Astrocyte of the spinal cord (primary cell): ENCODE data around the gene SNED1.

Experiments
- DNase-seq: peaks from one replicate; pipeline ENCODE4 v3.0.0; 2011; ENCODE audit warnings: low read depth, low spot score
- H3K4me3 ChIP-seq: 2 replicates; pipeline ENCODE4 v1.5.1; 2011; ENCODE audit warnings: low read depth, mild to moderate bottlenecking, low read length, moderate library complexity
- CTCF ChIP-seq: IDR thresholded peaks from 2 replicates; pipeline ENCODE4 v1.5.1; 2012; ENCODE audit warnings: low read depth, mild to moderate bottlenecking, low read length, inconsistent platforms
- in situ Hi-C: cut with HindIII; loops from 2 replicates; pipeline ENCODE4 v1.10.0; 2017; ENCODE audit warnings: low sequenced_read_pairs

Gene SNED1

DNA sequence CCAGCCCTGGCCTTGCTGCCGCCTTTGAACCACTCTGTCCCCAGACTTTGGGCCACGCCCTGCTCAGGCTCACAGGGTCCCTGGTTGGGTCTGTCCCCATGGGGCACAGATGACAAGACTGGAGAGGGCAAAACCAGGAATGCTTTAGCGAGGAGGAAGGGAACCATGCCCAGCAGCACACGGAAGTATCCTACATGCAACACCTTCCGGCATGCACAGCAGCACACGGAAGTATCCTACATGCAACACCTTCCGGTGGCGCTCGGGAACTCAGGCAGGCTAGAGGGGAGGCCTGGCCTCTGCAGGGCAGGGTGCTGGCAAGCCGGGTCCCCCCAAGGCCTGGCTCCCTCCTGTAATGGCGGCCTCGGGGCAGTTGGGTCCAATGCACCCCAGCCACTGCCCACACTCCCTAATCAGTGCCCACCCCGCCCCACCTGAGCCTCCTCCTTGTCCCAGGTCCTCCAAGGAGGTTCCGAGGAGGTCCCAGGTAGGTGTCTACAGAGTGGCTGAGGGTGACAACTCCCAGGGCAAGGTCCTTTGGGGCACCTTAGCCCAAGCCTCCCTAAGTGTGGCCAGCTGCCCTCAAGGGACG is 33.6 kb upstream of the SNED1 start:
- DNase-seq = no peak
- TF ChIP-seq CTCF = no peak
- in situ Hi-C loops = no loop called here
- no peak overlapping the region for H3K4me3 ChIP-seq

GRCh38 chr2:240965296-240965904 is 33.0 kb upstream of the SNED1 start:
- no peak overlapping the region for H3K4me3 ChIP-seq
- TF ChIP-seq CTCF = no peak
- DNase-seq = no peak
- in situ Hi-C loops = no loop called here

- no peak for TF ChIP-seq CTCF
- no peak for DNase-seq
- in situ Hi-C loops = no loop called here
- H3K4me3 ChIP-seq = no peak overlapping the region
Measured at GRCh38 chr2:240965905-240966456, 32.4 kb upstream of the SNED1 start.

DNA sequence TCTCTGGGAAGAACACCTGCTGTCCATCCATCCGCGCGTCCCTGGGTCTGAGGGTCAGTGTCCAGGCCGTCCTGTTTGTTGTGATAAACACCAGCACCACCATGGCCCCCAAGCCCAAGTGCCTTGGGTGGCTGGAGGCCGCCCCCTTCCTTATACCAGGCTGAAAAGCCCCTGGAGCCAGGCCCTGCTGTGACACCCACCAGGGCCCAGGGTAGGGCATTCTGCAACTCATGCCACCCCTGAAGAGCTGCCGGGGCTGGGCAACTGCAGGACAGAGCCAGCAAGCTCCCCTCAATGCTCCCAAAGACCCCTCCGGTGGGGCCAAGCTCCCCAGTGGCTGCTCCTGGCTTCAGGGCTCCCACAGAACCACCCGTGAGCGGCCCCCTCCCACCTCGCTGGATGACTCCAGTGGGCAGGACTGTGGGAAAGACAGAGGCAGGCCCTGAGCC is 31.9 kb upstream of the SNED1 start:
- DNase-seq = no peak
- in situ Hi-C loops = no loop called here
- no peak for TF ChIP-seq CTCF
- no peak overlapping the region for H3K4me3 ChIP-seq

DNA sequence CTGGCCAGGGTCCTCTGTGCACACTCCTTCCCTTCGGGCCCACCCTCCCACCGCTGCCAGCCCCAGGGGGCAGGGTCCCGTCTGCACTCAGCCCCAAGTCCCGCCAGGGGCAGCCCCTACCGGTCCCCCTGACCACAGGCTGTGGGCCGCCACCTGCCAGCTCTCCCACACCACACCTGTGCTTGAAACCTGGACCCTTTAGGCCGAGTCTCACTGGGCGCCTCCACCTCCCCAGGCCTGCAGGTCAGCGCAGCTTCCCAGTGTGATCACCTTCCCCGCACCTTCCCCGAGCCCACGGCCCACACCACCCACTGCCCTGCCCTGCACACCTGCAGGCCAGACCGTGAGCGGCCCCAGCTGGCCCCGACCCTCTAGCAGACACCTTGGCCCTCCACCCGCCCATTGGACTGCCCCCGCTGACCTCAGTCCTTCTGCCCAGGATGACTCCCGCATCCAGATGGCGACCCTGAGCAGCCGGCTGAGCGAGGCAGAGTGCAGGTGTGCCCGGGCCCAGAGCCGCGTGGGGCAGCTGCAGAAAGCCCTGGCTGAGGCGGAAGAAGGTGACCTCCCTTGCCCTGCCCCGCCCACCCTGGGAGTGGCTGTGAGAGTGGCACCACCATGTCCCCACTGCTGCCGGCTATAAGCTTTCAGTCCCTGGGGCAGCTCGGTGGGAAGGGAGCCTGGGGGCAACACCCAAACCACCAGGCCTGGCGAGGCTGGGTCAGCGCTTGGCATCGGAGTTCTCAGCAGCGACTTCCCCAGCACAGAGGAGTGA is 31.3 kb upstream of the SNED1 start:
- no peak overlapping the region for H3K4me3 ChIP-seq
- in situ Hi-C loops = no loop called here
- DNase-seq = no peak
- no peak for TF ChIP-seq CTCF

DNA sequence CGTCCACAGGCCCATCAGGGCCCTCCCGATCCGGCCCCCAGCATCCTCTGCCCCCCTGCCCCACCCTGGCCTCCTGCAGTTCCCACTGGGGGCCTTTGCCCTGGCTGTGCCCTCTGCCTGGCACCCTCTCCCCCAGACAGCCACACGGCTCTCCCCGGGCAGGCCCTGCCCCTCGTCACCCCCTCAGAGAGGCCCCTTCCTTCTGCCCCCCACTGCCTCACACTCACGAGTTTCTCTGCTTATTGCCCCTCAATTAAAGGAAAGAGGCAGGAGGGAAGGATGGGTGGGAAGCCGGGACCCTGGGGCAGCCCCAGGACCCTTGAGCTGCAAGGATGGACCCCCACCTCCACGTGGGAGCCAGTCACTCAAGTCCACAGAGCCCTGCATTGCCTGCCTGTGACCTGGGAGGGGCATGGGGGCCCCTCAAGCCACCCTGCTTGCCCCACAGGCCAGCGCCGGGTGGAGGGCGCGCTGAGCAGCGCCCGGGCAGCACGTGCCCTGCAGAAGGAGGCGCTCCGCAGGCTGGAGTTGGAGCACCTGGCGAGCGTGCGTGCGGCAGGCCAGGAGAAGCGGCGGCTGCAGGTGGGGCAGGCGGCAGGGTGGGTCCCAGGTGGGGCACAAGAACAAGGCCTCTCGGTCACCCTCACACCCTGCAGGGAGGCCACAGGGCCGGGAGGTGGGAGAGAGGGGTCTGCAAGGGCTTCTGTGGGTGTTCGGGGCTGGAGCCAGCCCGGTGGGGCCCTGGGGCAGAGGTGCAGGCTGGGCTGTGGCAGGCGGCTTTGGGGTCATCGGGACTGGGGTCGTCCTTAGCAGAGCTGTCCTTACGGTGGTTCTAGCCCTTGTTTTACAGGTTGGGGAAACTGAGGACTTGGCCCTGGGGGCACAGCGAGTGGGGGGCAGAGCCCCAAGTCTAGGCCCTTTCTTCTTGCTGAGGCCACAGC is 30.5 kb upstream of the SNED1 start:
- no peak for DNase-seq
- H3K4me3 ChIP-seq = no peak overlapping the region
- no peak for TF ChIP-seq CTCF
- in situ Hi-C loops = no loop called here
